PC-9 (cell line): ENCODE measurements around the gene N4BP2L1.

ENCODE experiments used
- CTCF ChIP-seq: fragments of 200-600 bp; sonication (generic); conservative IDR thresholded peaks from 2 replicates; pipeline ENCODE4 v1.6.1; 2017; ENCODE audit warnings: mixed run types, antibody characterized with exemption, mild to moderate bottlenecking, moderate library complexity
- EZH2 ChIP-seq: fragments of 200-600 bp; sonication (generic); IDR thresholded peaks from 2 replicates; pipeline ENCODE4 v1.8.0; 2017; ENCODE audit warnings: antibody characterized with exemption, low read depth

GRCh38 chr13:32473650-32474049 is 45.7 kb upstream of the N4BP2L1 start:
- TF ChIP-seq CTCF (no peak), EZH2 (no peak)
